ENCODE data around the gene ARFGAP2.
"Not testable (repeated sequence)": the region's sequence is repeated elsewhere in the genome, so short reads cannot be mapped to it uniquely, and the experiment has no call there.

ARFGAP2 gene

GRCh38 chr11:47176328-47177228, at the start of gene ARFGAP2:
Gene ARFGAP2, minus strand, starts transcription at chr11:47176879. Its CDS starts 26 bp downstream, at chr11:47176853.
- peak; percentile 96 to 97 for DNase-seq (ENCODE audit: low read depth in 2 of 2)

GRCh38 chr11:47225552-47226400, 49.1 kb upstream of the ARFGAP2 start:
- no peak for DNase-seq (ENCODE audit: low read depth in 2 of 2)

GRCh38 chr11:47222696-47223095, 46.0 kb upstream of the ARFGAP2 start:
- DNase-seq (ENCODE audit: low read depth in 2 of 2), result no peak

GRCh38 chr11:47220401-47220821, 43.7 kb upstream of the ARFGAP2 start:
- DNase-seq (ENCODE audit: low read depth in 2 of 2), result no peak

- peak; percentile 68 to 72 for DNase-seq (ENCODE audit: low read depth in 2 of 2)
Observed at GRCh38 chr11:47216121-47216798, 39.6 kb upstream of the ARFGAP2 start.

GRCh38 chr11:47215366-47215910, 38.8 kb upstream of the ARFGAP2 start:
- DNase-seq (ENCODE audit: low read depth in 2 of 2), result no peak

- DNase-seq (ENCODE audit: low read depth in 2 of 2), result peak; percentile 66 to 82
Observed at GRCh38 chr11:47213950-47214565, 37.4 kb upstream of the ARFGAP2 start.

- no peak for DNase-seq (ENCODE audit: low read depth in 2 of 2)
Observed at GRCh38 chr11:47212938-47213337, 36.3 kb upstream of the ARFGAP2 start.

- no peak for DNase-seq (ENCODE audit: low read depth in 2 of 2)
Observed at GRCh38 chr11:47208628-47209027, 31.9 kb upstream of the ARFGAP2 start.

GRCh38 chr11:47208008-47208552, 31.4 kb upstream of the ARFGAP2 start:
- DNase-seq (ENCODE audit: low read depth in 2 of 2), result not testable (repeated sequence)

- no peak for DNase-seq (ENCODE audit: low read depth in 2 of 2)
Observed at GRCh38 chr11:47207459-47207858, 30.8 kb upstream of the ARFGAP2 start.

- not testable (repeated sequence) for DNase-seq (ENCODE audit: low read depth in 2 of 2)
Observed at GRCh38 chr11:47206577-47206976, 29.9 kb upstream of the ARFGAP2 start.

- no peak for DNase-seq (ENCODE audit: low read depth in 2 of 2)
Observed at GRCh38 chr11:47204637-47204989, 27.9 kb upstream of the ARFGAP2 start.

- DNase-seq (ENCODE audit: low read depth in 2 of 2), result no peak
Observed at GRCh38 chr11:47202576-47202975, 25.9 kb upstream of the ARFGAP2 start.

- DNase-seq (ENCODE audit: low read depth in 2 of 2), result no peak
Observed at GRCh38 chr11:47201015-47201414, 24.3 kb upstream of the ARFGAP2 start.

- DNase-seq (ENCODE audit: low read depth in 2 of 2), result not testable (repeated sequence)
Observed at GRCh38 chr11:47198161-47198560, 21.5 kb upstream of the ARFGAP2 start.

- DNase-seq (ENCODE audit: low read depth in 2 of 2), result no peak
Observed at GRCh38 chr11:47192111-47192510, 15.4 kb upstream of the ARFGAP2 start.

- DNase-seq (ENCODE audit: low read depth in 2 of 2), result not testable (repeated sequence)
Observed at GRCh38 chr11:47191137-47191536, 14.5 kb upstream of the ARFGAP2 start.

- DNase-seq (ENCODE audit: low read depth in 2 of 2), result no peak
Observed at GRCh38 chr11:47189100-47189834, 12.6 kb upstream of the ARFGAP2 start.

GRCh38 chr11:47188259-47188658, 11.6 kb upstream of the ARFGAP2 start:
- no peak for DNase-seq (ENCODE audit: low read depth in 2 of 2)

Measured in stimulated activated CD8-positive, alpha-beta memory T cell treated with anti-CD3 and anti-CD28 coated beads, Interleukin-15, amount 100 ng/mL, for 48 hours (primary cell).